Activated CD4-positive, alpha-beta T cell treated with anti-CD3 and anti-CD28 coated beads for 36 hours (primary cell): Measurements from ENCODE around the gene IL1RAPL1. TPM values are rescaled to one million over a fixed set of nuclear protein-coding genes. Genes with fewer than 3 reads are reported as not detected.

Source experiments
- ATAC-seq: fragments of 200-7000 bp; cut with Tn5 transposase; one replicate; pipeline ENCODE4 v1.10.0; 2021; ENCODE audit warnings: mild to moderate bottlenecking, moderate library complexity
- CTCF ChIA-PET: fragments of 350-600 bp; sonication (Branson Sonifier 250); formaldehyde crosslinking; loops from one replicate; lab custom pipeline; 2021; ENCODE audit warnings: antibody characterized with exemption; lab: Charles Lee
- POLR2A ChIA-PET: fragments of 350-600 bp; sonication (Branson Sonifier 250); formaldehyde crosslinking; loops from one replicate; lab custom pipeline; 2021; ENCODE audit warnings: antibody characterized with exemption, inconsistent platforms; lab: Charles Lee
- DNase-seq: peaks from one replicate; pipeline ENCODE4 v3.0.0-alpha.2; 2020
- H3K27ac Mint-ChIP-seq: one replicate; pipeline ENCODE4 v1.8.0; 2021; ENCODE audit warnings: mixed read lengths
- H3K27me3 Mint-ChIP-seq: one replicate; pipeline ENCODE4 v1.8.0; 2021; ENCODE audit warnings: mixed read lengths
- H3K36me3 Mint-ChIP-seq: one replicate; pipeline ENCODE4 v1.8.0; 2021; ENCODE audit warnings: low read depth, mixed read lengths
- H3K4me1 Mint-ChIP-seq: one replicate; pipeline ENCODE4 v1.8.0; 2021; ENCODE audit warnings: mixed read lengths
- H3K4me3 Mint-ChIP-seq: one replicate; pipeline ENCODE4 v1.8.0; 2021; ENCODE audit warnings: mild to moderate bottlenecking, moderate library complexity, mixed read lengths
- H3K9me3 Mint-ChIP-seq: one replicate; pipeline ENCODE4 v1.8.0; 2021; ENCODE audit warnings: low read depth, mixed read lengths
- intact Hi-C, 2 experiments: fragments of 100-400 bp; cut with DNase I in 1 of 2; cut with micrococcal nuclease in 1 of 2; formaldehyde crosslinking; loops; one replicate each; pipeline versions ENCODE4 v1.14.2 to v1.15.1; 2022 to 2024; cut with DNase I, micrococcal nuclease
- total RNA-seq, 2 experiments: library from RNA; stranded (reverse); gene quantifications; one replicate each; pipeline ENCODE4 v1.2.3, GENCODE V29; 2021

Gene IL1RAPL1
- total RNA-seq, 2 experiments from 2014 or later = not detected

DNA sequence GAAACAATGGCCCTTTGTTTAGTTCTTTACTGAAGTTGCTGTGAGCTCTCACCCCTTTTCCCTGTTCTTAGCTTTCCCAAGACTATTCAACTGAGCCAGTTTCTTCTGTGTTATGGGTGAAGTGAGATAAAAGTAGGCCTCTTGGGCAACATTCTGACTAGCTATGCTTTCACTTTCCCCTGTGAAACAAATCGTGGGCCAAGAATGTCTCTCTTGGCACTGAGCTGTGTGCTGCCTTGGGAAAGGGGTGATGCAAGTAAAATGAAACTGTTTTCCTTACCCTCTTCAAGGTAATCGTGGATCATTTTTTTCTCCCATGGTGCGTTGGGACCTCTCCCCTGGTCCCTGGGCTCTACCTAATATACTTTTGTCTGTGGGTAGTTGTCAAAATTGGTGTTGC is 974.2 kb downstream of the IL1RAPL1 start:
- H3K4me3 Mint-ChIP-seq = no peak overlapping the region
- DNase-seq = no peak
- intact Hi-C loops = no loop called here
- H3K27ac Mint-ChIP-seq = no peak overlapping the region
- CTCF ChIA-PET = interaction anchor here (0.7 kb wide), 1 partner anchor 8 kb away, joined by 4 read pairs; no protein-coding TSS in a partner anchor
- H3K9me3 Mint-ChIP-seq = no peaks in the 10 kb centered on the region
- POLR2A ChIA-PET = no interaction called here
- H3K27me3 Mint-ChIP-seq = no peaks in the 10 kb centered on the region
- H3K4me1 Mint-ChIP-seq = no peaks in the 10 kb centered on the region
- H3K36me3 Mint-ChIP-seq = no peaks in the 10 kb centered on the region
- ATAC-seq = no peak

DNA sequence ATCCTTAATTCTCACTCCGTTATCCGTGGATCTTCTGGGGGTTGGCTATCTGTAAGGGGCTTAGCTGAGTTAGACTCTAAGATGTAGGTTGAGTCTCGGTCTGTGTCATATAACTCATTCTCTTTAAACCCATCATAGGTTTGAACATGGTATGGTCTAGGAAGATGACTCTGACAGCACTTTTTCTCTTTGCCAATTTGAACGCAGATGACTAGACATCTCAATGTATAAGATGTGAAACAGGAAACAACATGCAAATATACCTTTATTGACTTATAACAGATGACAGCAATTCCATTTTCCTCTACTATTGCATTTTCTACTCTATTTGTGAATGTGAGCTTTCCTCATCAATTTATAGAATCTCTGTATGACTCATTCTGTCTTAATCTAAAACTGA is 993.3 kb downstream of the IL1RAPL1 start:
- ATAC-seq = no peak
- H3K4me3 Mint-ChIP-seq = no peak overlapping the region
- no peaks in the 10 kb centered on the region for H3K27me3 Mint-ChIP-seq
- no peaks in the 10 kb centered on the region for H3K4me1 Mint-ChIP-seq
- POLR2A ChIA-PET = no interaction called here
- intact Hi-C loops = no loop called here
- CTCF ChIA-PET = no interaction called here
- no peak for DNase-seq
- no peak overlapping the region for H3K27ac Mint-ChIP-seq
- H3K36me3 Mint-ChIP-seq = no peaks in the 10 kb centered on the region
- H3K9me3 Mint-ChIP-seq = peaks cover 5% of the 10 kb centered on the region

DNA sequence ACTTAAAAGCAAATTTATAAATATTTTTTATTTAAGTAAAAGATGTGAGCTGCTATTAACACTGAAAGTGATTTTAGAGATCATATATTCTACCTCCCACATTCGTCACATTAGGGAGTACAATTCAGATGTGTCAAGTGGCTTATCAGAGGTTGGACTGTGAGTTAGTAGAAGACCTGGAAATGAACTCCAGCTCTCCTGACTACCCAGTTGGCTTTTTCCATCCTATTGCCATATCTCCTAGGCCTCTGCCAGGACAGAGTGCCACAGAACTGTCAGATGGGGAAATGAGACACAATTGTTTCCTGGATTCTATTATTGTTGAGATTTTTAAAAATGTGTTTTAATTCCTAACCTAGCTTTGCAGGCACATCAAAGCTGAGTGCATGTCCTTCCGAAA is 994.0 kb downstream of the IL1RAPL1 start:
- Mint-ChIP-seq H3K27ac (no peak overlapping the region), H3K9me3 (peaks cover 5% of the 10 kb centered on the region), H3K4me1 (no peaks in the 10 kb centered on the region), H3K27me3 (no peaks in the 10 kb centered on the region), H3K4me3 (no peak overlapping the region), H3K36me3 (no peaks in the 10 kb centered on the region)
- POLR2A ChIA-PET = no interaction called here
- ATAC-seq (no peak), DNase-seq (no peak)
- CTCF ChIA-PET = no interaction called here
- intact Hi-C loops = no loop called here

DNA sequence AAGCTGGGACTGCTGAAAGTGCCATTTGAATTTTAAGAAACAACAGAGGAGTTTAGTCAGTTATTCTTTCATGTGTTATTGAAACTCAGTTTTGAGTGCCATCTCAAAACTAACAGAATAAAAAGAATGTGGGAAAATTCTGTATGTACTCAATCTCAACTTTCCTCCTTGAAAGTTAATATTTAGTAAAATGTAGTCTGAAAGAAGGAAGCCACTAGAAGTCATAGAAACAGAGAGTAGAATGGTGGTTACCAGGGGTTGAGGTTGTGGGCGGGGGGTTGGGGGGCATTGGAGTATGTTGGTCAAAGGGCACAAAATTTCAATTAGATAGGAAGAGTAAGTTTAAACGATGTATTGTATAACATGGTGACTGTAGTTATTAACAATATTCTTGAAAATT is 999.9 kb downstream of the IL1RAPL1 start:
- POLR2A ChIA-PET = no interaction called here
- no peaks in the 10 kb centered on the region for H3K9me3 Mint-ChIP-seq
- H3K4me3 Mint-ChIP-seq = no peak overlapping the region
- no peaks in the 10 kb centered on the region for H3K4me1 Mint-ChIP-seq
- DNase-seq = no peak
- no peaks in the 10 kb centered on the region for H3K27me3 Mint-ChIP-seq
- intact Hi-C loops = no loop called here
- no peaks in the 10 kb centered on the region for H3K36me3 Mint-ChIP-seq
- ATAC-seq = no peak
- CTCF ChIA-PET = no interaction called here
- no peak overlapping the region for H3K27ac Mint-ChIP-seq

DNA sequence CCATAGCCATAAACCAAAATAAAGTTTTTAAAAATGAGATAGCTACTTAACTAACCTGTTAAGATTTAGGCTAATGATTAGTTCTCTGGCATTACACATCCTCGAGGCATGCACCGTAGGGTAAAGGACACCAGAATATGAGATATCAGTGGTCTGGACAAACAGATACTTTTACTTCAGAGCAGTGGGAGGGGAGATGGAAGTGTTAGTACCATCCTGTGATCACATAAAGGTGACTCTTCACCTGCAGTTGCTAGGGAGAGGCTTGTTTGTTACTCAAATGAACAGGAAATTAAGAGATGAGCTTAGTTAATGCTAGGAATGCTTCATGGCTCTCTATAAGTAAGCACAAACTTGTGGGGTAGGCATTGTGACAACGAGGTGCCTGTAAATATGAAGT is 1003.7 kb downstream of the IL1RAPL1 start:
- no peaks in the 10 kb centered on the region for H3K36me3 Mint-ChIP-seq
- POLR2A ChIA-PET = no interaction called here
- H3K27ac Mint-ChIP-seq = no peak overlapping the region
- no peaks in the 10 kb centered on the region for H3K9me3 Mint-ChIP-seq
- no peaks in the 10 kb centered on the region for H3K27me3 Mint-ChIP-seq
- CTCF ChIA-PET = no interaction called here
- intact Hi-C loops = no loop called here
- no peaks in the 10 kb centered on the region for H3K4me1 Mint-ChIP-seq
- no peak overlapping the region for H3K4me3 Mint-ChIP-seq
- ATAC-seq (no peak), DNase-seq (no peak)

DNA sequence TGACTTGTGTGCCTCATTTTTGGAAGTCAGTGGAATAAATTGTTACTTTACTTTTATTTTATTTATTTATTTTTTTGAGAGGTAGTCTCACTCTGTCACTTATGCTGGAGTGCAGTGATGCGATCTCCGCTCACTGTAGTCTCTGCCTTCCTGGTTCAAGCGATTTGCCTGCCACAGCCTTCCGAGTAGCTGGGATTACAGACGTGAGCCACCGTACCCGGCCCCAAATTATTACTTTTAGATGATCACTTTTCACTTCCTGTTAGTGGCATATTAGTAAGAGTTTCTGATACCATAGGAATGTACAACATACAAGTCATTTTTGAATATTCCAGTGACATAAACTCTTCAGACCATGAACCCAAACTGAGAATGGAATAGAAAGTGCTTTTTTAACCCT is 1017.1 kb downstream of the IL1RAPL1 start:
- Mint-ChIP-seq H3K9me3 (no peaks in the 10 kb centered on the region), H3K27me3 (no peaks in the 10 kb centered on the region), H3K4me3 (no peak overlapping the region), H3K4me1 (no peaks in the 10 kb centered on the region), H3K27ac (no peak overlapping the region), H3K36me3 (no peaks in the 10 kb centered on the region)
- intact Hi-C loops = no loop called here
- DNase-seq (no peak), ATAC-seq (no peak)
- ChIA-PET CTCF (no interaction called here), POLR2A (no interaction called here)

DNA sequence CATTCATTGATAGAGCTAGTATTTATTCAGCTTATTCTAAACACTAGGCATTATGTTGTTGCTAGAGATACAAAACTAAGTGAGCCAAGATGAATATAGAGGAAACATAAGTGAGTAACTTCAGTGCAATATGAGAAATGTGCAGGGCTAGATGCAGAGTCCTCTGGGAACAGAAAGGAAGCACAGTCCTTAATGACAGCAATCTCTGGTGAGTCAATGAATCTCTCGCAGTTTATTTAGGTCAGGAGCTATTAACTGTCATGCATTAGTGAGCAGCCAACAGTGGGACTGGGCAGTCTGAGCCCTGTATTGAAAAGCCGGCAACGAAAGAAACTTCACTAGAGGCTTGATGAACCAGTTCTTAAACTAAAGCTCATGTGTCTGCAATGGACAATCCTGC is 1030.0 kb downstream of the IL1RAPL1 start:
- no peak for DNase-seq
- H3K27ac Mint-ChIP-seq = no peak overlapping the region
- intact Hi-C loops = no loop called here
- no peaks in the 10 kb centered on the region for H3K36me3 Mint-ChIP-seq
- no peaks in the 10 kb centered on the region for H3K9me3 Mint-ChIP-seq
- ChIA-PET CTCF (no interaction called here), POLR2A (no interaction called here)
- no peak for ATAC-seq
- H3K4me1 Mint-ChIP-seq = no peaks in the 10 kb centered on the region
- no peak overlapping the region for H3K4me3 Mint-ChIP-seq
- no peaks in the 10 kb centered on the region for H3K27me3 Mint-ChIP-seq

DNA sequence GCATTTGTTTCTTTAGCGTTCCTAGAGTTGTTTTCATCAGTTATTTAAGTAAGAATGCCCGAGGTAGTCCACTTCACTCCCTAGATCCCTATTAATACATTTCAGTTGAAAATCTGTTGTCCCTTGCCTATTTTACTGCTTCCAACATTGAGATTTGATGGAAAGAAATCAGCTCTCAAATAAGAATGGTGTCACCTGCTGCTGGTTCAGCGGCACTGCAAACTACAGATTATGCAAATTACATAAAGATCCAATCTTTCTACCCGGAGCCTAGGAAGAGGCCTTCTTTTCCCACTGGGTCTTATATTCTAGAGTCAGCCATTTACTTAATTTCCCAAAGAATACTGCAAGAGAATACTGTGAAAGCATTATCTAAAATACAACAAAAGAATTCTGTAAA is 1030.5 kb downstream of the IL1RAPL1 start:
- Mint-ChIP-seq H3K4me3 (no peak overlapping the region), H3K36me3 (no peaks in the 10 kb centered on the region), H3K4me1 (no peaks in the 10 kb centered on the region), H3K27ac (no peak overlapping the region), H3K27me3 (no peaks in the 10 kb centered on the region), H3K9me3 (no peaks in the 10 kb centered on the region)
- no peak for DNase-seq
- intact Hi-C loops = no loop called here
- CTCF ChIA-PET = no interaction called here
- no peak for ATAC-seq
- POLR2A ChIA-PET = no interaction called here

DNA sequence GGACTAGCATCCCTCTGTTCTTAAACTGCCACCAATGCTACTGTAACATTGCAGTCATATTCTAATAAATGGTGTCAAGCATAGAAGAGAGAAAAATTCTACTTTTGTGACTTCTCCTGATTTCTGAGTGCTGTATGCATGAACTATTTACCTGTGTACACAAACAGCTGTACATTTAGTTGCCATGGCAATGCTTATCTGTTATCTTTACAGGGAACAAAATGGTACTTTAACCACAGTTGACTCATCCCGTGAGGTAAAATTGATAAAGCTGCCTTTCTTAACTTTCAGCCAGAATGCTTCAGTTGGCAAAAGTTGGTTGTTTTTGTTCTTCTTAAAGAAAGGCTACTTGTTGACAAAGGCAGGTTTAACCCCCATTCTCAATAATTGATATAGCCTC is 1040.6 kb downstream of the IL1RAPL1 start:
- POLR2A ChIA-PET = no interaction called here
- CTCF ChIA-PET = no interaction called here
- intact Hi-C loops = no loop called here
- DNase-seq (no peak), ATAC-seq (no peak)
- Mint-ChIP-seq H3K4me3 (no peak overlapping the region), H3K27me3 (no peaks in the 10 kb centered on the region), H3K9me3 (no peaks in the 10 kb centered on the region), H3K4me1 (no peaks in the 10 kb centered on the region), H3K36me3 (no peaks in the 10 kb centered on the region), H3K27ac (no peak overlapping the region)

DNA sequence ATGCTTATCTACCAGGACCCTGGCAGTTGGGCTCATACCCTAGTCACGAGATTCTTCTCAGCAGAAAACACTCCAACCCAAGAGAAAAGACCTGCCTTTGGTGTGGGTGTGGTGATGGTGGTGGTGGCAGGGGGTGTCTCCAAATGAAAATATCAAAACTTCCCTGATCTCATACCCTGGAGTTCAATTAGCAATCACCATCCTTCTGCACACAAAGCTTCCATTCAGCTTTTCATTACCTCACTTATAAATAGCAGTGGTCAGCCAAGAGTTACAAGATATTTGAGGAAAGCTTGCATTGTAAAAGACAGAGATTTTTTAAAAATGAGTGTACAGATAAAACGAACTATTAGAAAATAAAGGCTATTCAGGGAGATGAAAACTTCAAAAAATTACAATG is 1047.3 kb downstream of the IL1RAPL1 start:
- Mint-ChIP-seq H3K36me3 (no peaks in the 10 kb centered on the region), H3K9me3 (no peaks in the 10 kb centered on the region), H3K4me1 (no peaks in the 10 kb centered on the region), H3K4me3 (no peak overlapping the region), H3K27me3 (no peaks in the 10 kb centered on the region), H3K27ac (no peak overlapping the region)
- CTCF ChIA-PET = no interaction called here
- intact Hi-C loops = no loop called here
- POLR2A ChIA-PET = no interaction called here
- DNase-seq (no peak), ATAC-seq (no peak)

DNA sequence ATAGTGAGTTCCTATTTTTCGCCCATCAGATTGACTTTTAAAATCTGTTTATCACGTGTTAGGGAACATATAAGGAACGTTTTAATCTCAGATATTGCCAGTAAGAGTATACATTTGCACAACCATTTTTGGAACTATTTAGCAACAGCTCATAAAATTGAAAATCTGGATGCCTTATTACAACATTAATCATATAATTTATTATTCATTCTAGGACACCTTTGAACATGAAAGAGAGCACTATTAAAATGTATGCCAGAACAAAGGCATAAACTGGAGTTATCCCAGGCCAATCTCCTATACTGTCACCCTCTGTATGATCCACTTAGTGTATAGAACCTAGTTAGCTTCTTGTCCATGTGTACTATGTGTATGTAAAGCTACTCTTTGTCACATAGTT is 1049.1 kb downstream of the IL1RAPL1 start:
- no peak overlapping the region for H3K4me3 Mint-ChIP-seq
- ATAC-seq (no peak), DNase-seq (no peak)
- H3K36me3 Mint-ChIP-seq = no peaks in the 10 kb centered on the region
- intact Hi-C loops = no loop called here
- no peak overlapping the region for H3K27ac Mint-ChIP-seq
- CTCF ChIA-PET = no interaction called here
- no peaks in the 10 kb centered on the region for H3K27me3 Mint-ChIP-seq
- H3K4me1 Mint-ChIP-seq = no peaks in the 10 kb centered on the region
- H3K9me3 Mint-ChIP-seq = peaks cover 3% of the 10 kb centered on the region
- POLR2A ChIA-PET = no interaction called here

DNA sequence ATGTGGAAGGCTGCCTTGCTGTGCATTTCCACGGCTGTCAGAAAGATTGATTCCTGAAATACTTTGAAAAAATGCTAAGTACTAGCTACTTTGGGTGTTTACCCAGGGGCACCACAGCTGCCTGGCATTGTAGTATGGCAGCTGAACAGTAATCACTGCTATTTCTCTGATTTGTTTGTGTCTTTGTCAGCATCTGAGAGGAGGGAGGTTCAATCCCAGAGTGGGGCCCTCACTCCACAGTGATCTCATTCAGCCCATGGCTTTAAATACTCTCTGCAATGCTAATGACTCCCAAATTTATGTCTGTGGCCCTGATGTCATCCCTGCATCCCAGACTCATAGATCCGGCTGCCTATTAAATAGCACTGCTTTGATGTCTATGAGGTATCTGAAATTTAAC is 1052.9 kb downstream of the IL1RAPL1 start:
- DNase-seq (no peak), ATAC-seq (no peak)
- Mint-ChIP-seq H3K36me3 (no peaks in the 10 kb centered on the region), H3K4me1 (no peaks in the 10 kb centered on the region), H3K4me3 (no peak overlapping the region), H3K27me3 (no peaks in the 10 kb centered on the region), H3K27ac (no peak overlapping the region), H3K9me3 (peaks cover 3% of the 10 kb centered on the region)
- ChIA-PET CTCF (no interaction called here), POLR2A (no interaction called here)
- intact Hi-C loops = no loop called here

DNA sequence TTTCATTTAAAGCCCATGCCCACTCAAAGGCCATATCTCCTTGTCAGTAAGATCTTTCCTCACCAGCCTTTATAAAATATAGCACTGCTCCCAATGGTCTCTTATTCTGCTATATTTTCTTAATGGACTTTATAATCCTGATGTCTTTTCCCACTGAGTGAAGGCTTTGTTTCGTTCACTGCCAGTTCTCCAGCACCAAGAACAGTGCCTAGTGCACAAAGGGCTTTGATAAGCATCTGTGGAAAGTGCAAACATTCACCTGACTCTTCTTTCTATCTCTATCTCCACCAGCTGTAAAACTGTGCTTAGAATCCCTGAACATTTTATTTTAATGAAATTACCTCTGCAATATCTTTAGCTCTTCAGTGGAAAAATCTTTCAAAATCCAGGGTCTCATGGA is 1054.2 kb downstream of the IL1RAPL1 start:
- no peak for ATAC-seq

More for the DNA sequence above, 1054.2 kb downstream of the IL1RAPL1 start:
- intact Hi-C loops = no loop called here
- H3K27ac Mint-ChIP-seq = no peak overlapping the region
- H3K27me3 Mint-ChIP-seq = no peaks in the 10 kb centered on the region
- no peak for DNase-seq
- no peaks in the 10 kb centered on the region for H3K4me1 Mint-ChIP-seq
- ChIA-PET POLR2A (interaction anchor here (0.6 kb wide), 1 partner anchor 349 kb away, joined by 6 read pairs; no protein-coding TSS in a partner anchor), CTCF (no interaction called here)
- peaks cover 3% of the 10 kb centered on the region for H3K9me3 Mint-ChIP-seq
- no peak overlapping the region for H3K4me3 Mint-ChIP-seq
- H3K36me3 Mint-ChIP-seq = no peaks in the 10 kb centered on the region
